ENCODE results near the gene SFSWAP.
"Not testable (repeated sequence)": the region's sequence is repeated elsewhere in the genome, so short reads cannot be mapped to it uniquely, and the experiment has no call there.

- TF ChIP-seq CTCF (IDR thresholded peaks at IDR 0.05; ENCODE audit: low read depth, low read length, missing input control); MAX (IDR thresholded peaks at IDR 0.05); RXRA (IDR thresholded peaks at IDR 0.05); SP1 (IDR thresholded peaks at IDR 0.05); TAF1 (conservative IDR thresholded peaks at IDR 0.05); GABPA (IDR thresholded peaks at IDR 0.05 in 1 of 2, conservative IDR thresholded peaks at IDR 0.05 in 1 of 2); RAD21 (IDR thresholded peaks at IDR 0.05); HNF4G (IDR thresholded peaks at IDR 0.05); JUND (IDR thresholded peaks at IDR 0.05); EGR1 (IDR thresholded peaks at IDR 0.05; ENCODE audit: low read depth in 2 of 2); YY1 (IDR thresholded peaks at IDR 0.05): not testable (repeated sequence)
- TF ChIP-seq, protein P1, sequence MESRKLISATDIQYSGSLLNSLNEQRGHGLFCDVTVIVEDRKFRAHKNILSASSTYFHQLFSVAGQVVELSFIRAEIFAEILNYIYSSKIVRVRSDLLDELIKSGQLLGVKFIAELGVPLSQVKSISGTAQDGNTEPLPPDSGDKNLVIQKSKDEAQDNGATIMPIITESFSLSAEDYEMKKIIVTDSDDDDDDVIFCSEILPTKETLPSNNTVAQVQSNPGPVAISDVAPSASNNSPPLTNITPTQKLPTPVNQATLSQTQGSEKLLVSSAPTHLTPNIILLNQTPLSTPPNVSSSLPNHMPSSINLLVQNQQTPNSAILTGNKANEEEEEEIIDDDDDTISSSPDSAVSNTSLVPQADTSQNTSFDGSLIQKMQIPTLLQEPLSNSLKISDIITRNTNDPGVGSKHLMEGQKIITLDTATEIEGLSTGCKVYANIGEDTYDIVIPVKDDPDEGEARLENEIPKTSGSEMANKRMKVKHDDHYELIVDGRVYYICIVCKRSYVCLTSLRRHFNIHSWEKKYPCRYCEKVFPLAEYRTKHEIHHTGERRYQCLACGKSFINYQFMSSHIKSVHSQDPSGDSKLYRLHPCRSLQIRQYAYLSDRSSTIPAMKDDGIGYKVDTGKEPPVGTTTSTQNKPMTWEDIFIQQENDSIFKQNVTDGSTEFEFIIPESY (IDR thresholded peaks at IDR 0.05) = not testable (repeated sequence)
- TF ChIP-seq, protein P2, sequence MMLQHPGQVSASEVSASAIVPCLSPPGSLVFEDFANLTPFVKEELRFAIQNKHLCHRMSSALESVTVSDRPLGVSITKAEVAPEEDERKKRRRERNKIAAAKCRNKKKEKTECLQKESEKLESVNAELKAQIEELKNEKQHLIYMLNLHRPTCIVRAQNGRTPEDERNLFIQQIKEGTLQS (IDR thresholded peaks at IDR 0.05) = not testable (repeated sequence)
These were observed 30.3 kb upstream of the SFSWAP start for GRCh38 chr12:131680392-131681256.
